Loucy (cell line): ENCODE measurements around the gene COL17A1.

Experiments
- H2AFZ ChIP-seq: fragments of 200-600 bp; sonication (generic); 2 replicates; pipeline ENCODE4 v1.6.0; 2016; ENCODE audit warnings: antibody characterized with exemption, mild to moderate bottlenecking, low read length, moderate library complexity
- H3F3A ChIP-seq: fragments of 200-600 bp; 2 replicates; pipeline ENCODE4 v1.6.0; 2016; ENCODE audit warnings: antibody characterized with exemption, low read depth, mild to moderate bottlenecking
- H3K27me3 ChIP-seq: fragments of 200-600 bp; sonication (generic); 2 replicates; pipeline ENCODE4 v1.6.1; 2014; ENCODE audit warnings: low read length, mild to moderate bottlenecking; ENCODE audit not compliant: insufficient read depth, poor library complexity, severe bottlenecking
- H3K36me3 ChIP-seq: fragments of 200-600 bp; sonication (generic); 2 replicates; pipeline ENCODE4 v1.6.1; 2016; ENCODE audit warnings: low read length; ENCODE audit not compliant: insufficient read depth
- H3K4me1 ChIP-seq: fragments of 200-600 bp; sonication (generic); 2 replicates; pipeline ENCODE4 v1.5.1; 2014; ENCODE audit warnings: low read length, mild to moderate bottlenecking; ENCODE audit not compliant: insufficient read depth, poor library complexity, severe bottlenecking
- H3K4me2 ChIP-seq: fragments of 200-600 bp; sonication (generic); 2 replicates; pipeline ENCODE4 v1.6.0; 2014; ENCODE audit warnings: antibody characterized with exemption, low read length, low read depth, mild to moderate bottlenecking; ENCODE audit not compliant: poor library complexity, severe bottlenecking
- H3K4me3 ChIP-seq: fragments of 200-600 bp; sonication (generic); 2 replicates; pipeline ENCODE4 v1.5.1; 2014; ENCODE audit warnings: low read length, mild to moderate bottlenecking, mixed read lengths; ENCODE audit not compliant: poor library complexity, severe bottlenecking
- H3K79me2 ChIP-seq: fragments of 200-600 bp; sonication (generic); 2 replicates; pipeline ENCODE4 v1.6.1; 2014; ENCODE audit warnings: low read length; ENCODE audit not compliant: insufficient read depth
- H3K9ac ChIP-seq: fragments of 200-600 bp; sonication (generic); 2 replicates; pipeline ENCODE4 v1.6.0; 2014; ENCODE audit warnings: mild to moderate bottlenecking, low read depth, low read length, moderate library complexity; ENCODE audit not compliant: poor library complexity, severe bottlenecking
- H3K9me2 ChIP-seq: fragments of 200-600 bp; sonication (generic); replicated peaks from 2 replicates; pipeline ENCODE4 v1.6.1; 2016; ENCODE audit warnings: low read depth, low read length, mixed read lengths
- H3K9me3 ChIP-seq: fragments of 200-600 bp; sonication (generic); 2 replicates; pipeline ENCODE4 v1.6.1; 2014; ENCODE audit warnings: mild to moderate bottlenecking, antibody characterized with exemption, low read length, low read depth; ENCODE audit not compliant: insufficient read depth
- H4K20me1 ChIP-seq: fragments of 200-600 bp; sonication (generic); 2 replicates; pipeline ENCODE4 v1.6.0; 2014; ENCODE audit warnings: antibody characterized with exemption, low read length, mild to moderate bottlenecking; ENCODE audit not compliant: insufficient read depth, poor library complexity, severe bottlenecking
- CTCF ChIP-seq: fragments of 200-600 bp; sonication (generic); conservative IDR thresholded peaks from 2 replicates; pipeline ENCODE4 v1.5.1; 2014; ENCODE audit warnings: mild to moderate bottlenecking, antibody characterized with exemption, low read length
- EZH2phosphoT487 ChIP-seq: fragments of 200-600 bp; IDR thresholded peaks from 2 replicates; pipeline ENCODE4 v1.6.1; 2018; ENCODE audit warnings: antibody characterized with exemption, mild to moderate bottlenecking, moderate library complexity, borderline replicate concordance

Gene COL17A1

GRCh38 chr10:104053201-104053600 is 32.5 kb downstream of the COL17A1 start:
- Histone ChIP-seq H3K4me2 (no peak overlapping the region), H3K4me1 (no peaks in the 10 kb centered on the region), H3K4me3 (no peak overlapping the region)

GRCh38 chr10:104052431-104052830 is 33.2 kb downstream of the COL17A1 start:
- Histone ChIP-seq H2AFZ (no peak overlapping the region), H3F3A (no peaks in the 10 kb centered on the region), H3K9ac (no peak overlapping the region), H3K4me1 (no peaks in the 10 kb centered on the region), H4K20me1 (no peaks in the 10 kb centered on the region), H3K9me2 (no peaks in the 10 kb centered on the region), H3K27me3 (no peaks in the 10 kb centered on the region), H3K4me3 (no peak overlapping the region), H3K79me2 (no peaks in the 10 kb centered on the region), H3K36me3 (no peaks in the 10 kb centered on the region), H3K9me3 (no peaks in the 10 kb centered on the region), H3K4me2 (no peak overlapping the region)
- TF ChIP-seq CTCF, result no peak

More at GRCh38 chr10:104053201-104053600, 32.5 kb downstream of the COL17A1 start:
- Histone ChIP-seq H3K36me3 (no peaks in the 10 kb centered on the region), H3K79me2 (no peaks in the 10 kb centered on the region), H3K27me3 (no peaks in the 10 kb centered on the region), H3K9ac (no peak overlapping the region), H3K9me3 (no peaks in the 10 kb centered on the region), H3K9me2 (no peaks in the 10 kb centered on the region), H2AFZ (no peak overlapping the region), H4K20me1 (no peaks in the 10 kb centered on the region), H3F3A (no peaks in the 10 kb centered on the region)
- TF ChIP-seq CTCF, result no peak
- TF ChIP-seq EZH2phosphoT487, result no peak

GRCh38 chr10:104049504-104050250 is 36.0 kb downstream of the COL17A1 start:
- Histone ChIP-seq H2AFZ (no peak overlapping the region), H3K36me3 (no peaks in the 10 kb centered on the region), H3F3A (no peaks in the 10 kb centered on the region), H3K4me2 (no peak overlapping the region), H3K27me3 (no peaks in the 10 kb centered on the region), H3K9me3 (no peaks in the 10 kb centered on the region), H3K79me2 (no peaks in the 10 kb centered on the region), H4K20me1 (no peaks in the 10 kb centered on the region), H3K9ac (no peak overlapping the region), H3K4me3 (no peak overlapping the region), H3K4me1 (no peaks in the 10 kb centered on the region), H3K9me2 (no peaks in the 10 kb centered on the region)
- TF ChIP-seq CTCF, result no peak
- TF ChIP-seq EZH2phosphoT487, result no peak
